Measurements from ENCODE around the gene LARP4.
"Not testable (repeated sequence)": the region's sequence is repeated elsewhere in the genome, so short reads cannot be mapped to it uniquely, and the experiment has no call there.

Gene LARP4

GRCh38 chr12:50402264-50403000 is 1.7 kb downstream of the LARP4 start:
- no peak for DNase-seq

GRCh38 chr12:50403001-50403440 is 2.3 kb downstream of the LARP4 start:
- DNase-seq = no peak

GRCh38 chr12:50404307-50404706 is 3.6 kb downstream of the LARP4 start:
- DNase-seq = no peak

GRCh38 chr12:50411051-50411660 is 10.5 kb downstream of the LARP4 start:
- no peak for DNase-seq

GRCh38 chr12:50415899-50416479 is 15.3 kb downstream of the LARP4 start:
- DNase-seq = no peak

- no peak for DNase-seq
Observed at GRCh38 chr12:50419112-50419909, 18.6 kb downstream of the LARP4 start.

GRCh38 chr12:50422855-50423254 is 22.2 kb downstream of the LARP4 start:
- DNase-seq = not testable (repeated sequence)

- DNase-seq = not testable (repeated sequence)
Observed at GRCh38 chr12:50423342-50423741, 22.7 kb downstream of the LARP4 start.

GRCh38 chr12:50425589-50426258 is 25.0 kb downstream of the LARP4 start:
- DNase-seq = no peak

GRCh38 chr12:50431656-50432055 is 31.0 kb downstream of the LARP4 start:
- DNase-seq = not testable (repeated sequence)

- DNase-seq = no peak
Observed at GRCh38 chr12:50440288-50440687, 39.6 kb downstream of the LARP4 start.

GRCh38 chr12:50441763-50442162 is 41.1 kb downstream of the LARP4 start:
- no peak for DNase-seq

- no peak for DNase-seq
Observed at GRCh38 chr12:50442178-50442908, 41.7 kb downstream of the LARP4 start.

GRCh38 chr12:50449671-50450070 is 49.0 kb downstream of the LARP4 start:
- not testable (repeated sequence) for DNase-seq

GRCh38 chr12:50452795-50453194 is 52.1 kb downstream of the LARP4 start:
- DNase-seq = no peak

- no peak for DNase-seq
Observed at GRCh38 chr12:50453872-50454271, 53.2 kb downstream of the LARP4 start.

GRCh38 chr12:50458606-50459005 is 57.9 kb downstream of the LARP4 start:
- DNase-seq = no peak

GRCh38 chr12:50467439-50467838 is 66.8 kb downstream of the LARP4 start:
- no peak for DNase-seq

- no peak for DNase-seq
Observed at GRCh38 chr12:50477241-50477832, 76.7 kb downstream of the LARP4 start.

- DNase-seq = no peak
Observed at GRCh38 chr12:50482571-50482970, 81.9 kb downstream of the LARP4 start.

GRCh38 chr12:50483488-50483887 is 82.8 kb downstream of the LARP4 start:
- DNase-seq = no peak

- no peak for DNase-seq
Observed at GRCh38 chr12:50488801-50489200, 88.1 kb downstream of the LARP4 start.
